GM23338 (cell line): ENCODE results near the gene MORC2. TPM values are rescaled to one million over a fixed set of nuclear protein-coding genes. Genes with fewer than 3 reads are reported as not detected.

Experiments used
- ATAC-seq: fragments of 200-7000 bp; cut with Tn5 transposase; 3 replicates; pipeline ENCODE4 v1.9.1; 2020
- DNase-seq: peaks from one replicate; pipeline ENCODE4 v3.0.0-alpha.2; 2015; ENCODE audit warnings: low spot score
- H2AFZ ChIP-seq: fragments of 200-600 bp; sonication (generic); 2 replicates; pipeline ENCODE4 v1.8.0; 2016; ENCODE audit warnings: antibody characterized with exemption, mild to moderate bottlenecking, moderate library complexity
- H3F3A ChIP-seq: fragments of 200-600 bp; sonication (generic); replicated peaks from 2 replicates; pipeline ENCODE4 v1.8.0; 2017; ENCODE audit warnings: antibody characterized with exemption, mixed run types, low read depth
- H3K27ac ChIP-seq: fragments of 200-600 bp; sonication (generic); 2 replicates; pipeline ENCODE4 v1.6.1; 2016; ENCODE audit warnings: low read depth
- H3K27me3 ChIP-seq: fragments of 200-600 bp; sonication (generic); 2 replicates; pipeline ENCODE4 v1.8.0; 2016; ENCODE audit warnings: mild to moderate bottlenecking, mixed run types, moderate library complexity; ENCODE audit not compliant: insufficient read depth
- H3K36me3 ChIP-seq: fragments of 200-600 bp; sonication (generic); 2 replicates; pipeline ENCODE4 v1.8.0; 2016; ENCODE audit warnings: mild to moderate bottlenecking; ENCODE audit not compliant: insufficient read depth
- H3K4me1 ChIP-seq: fragments of 200-600 bp; sonication (generic); 2 replicates; pipeline ENCODE4 v1.8.0; 2016; ENCODE audit warnings: mild to moderate bottlenecking, moderate library complexity; ENCODE audit not compliant: insufficient read depth
- H3K4me2 ChIP-seq: fragments of 200-600 bp; sonication (generic); 2 replicates; pipeline ENCODE4 v1.7.1; 2017; ENCODE audit warnings: mixed run types
- H3K4me3 ChIP-seq: fragments of 200-600 bp; sonication (generic); 2 replicates; pipeline ENCODE4 v1.6.1; 2016; ENCODE audit warnings: mixed run types
- H3K79me2 ChIP-seq: fragments of 200-600 bp; sonication (generic); replicated peaks from 2 replicates; pipeline ENCODE4 v1.8.0; 2017; ENCODE audit warnings: mild to moderate bottlenecking; ENCODE audit not compliant: insufficient read depth
- H3K9me2 ChIP-seq: fragments of 200-600 bp; sonication (generic); 2 replicates; pipeline ENCODE4 v1.8.0; 2017; ENCODE audit not compliant: insufficient read depth
- H4K20me1 ChIP-seq: fragments of 200-600 bp; sonication (generic); replicated peaks from 2 replicates; pipeline ENCODE4 v1.8.0; 2017; ENCODE audit warnings: mild to moderate bottlenecking; ENCODE audit not compliant: insufficient read depth
- H3K27ac Mint-ChIP-seq: 2 replicates; pipeline ENCODE4 v1.8.0; 2020; ENCODE audit warnings: inconsistent platforms, mild to moderate bottlenecking, moderate library complexity, mixed read lengths
- H3K27me3 Mint-ChIP-seq: 3 replicates; pipeline ENCODE4 v1.8.0; 2022; ENCODE audit warnings: low read depth, mild to moderate bottlenecking, moderate library complexity, mixed read lengths, inconsistent platforms; ENCODE audit not compliant: insufficient read depth, poor library complexity
- H3K36me3 Mint-ChIP-seq: 3 replicates; pipeline ENCODE4 v1.8.0; 2021; ENCODE audit warnings: low read depth, mild to moderate bottlenecking, inconsistent platforms, moderate library complexity, mixed read lengths
- H3K4me1 Mint-ChIP-seq: 3 replicates; pipeline ENCODE4 v1.8.0; 2020; ENCODE audit warnings: mild to moderate bottlenecking, inconsistent platforms, mixed read lengths
- H3K4me3 Mint-ChIP-seq: 3 replicates; pipeline ENCODE4 v1.8.0; 2021; ENCODE audit warnings: moderate library complexity, mild to moderate bottlenecking, inconsistent platforms, mixed read lengths
- H3K9me3 Mint-ChIP-seq: 3 replicates; pipeline ENCODE4 v1.8.0; 2020; ENCODE audit warnings: moderate library complexity, mild to moderate bottlenecking, inconsistent platforms, mixed read lengths
- CREB1 ChIP-seq: fragments of 250-450 bp; sonication (Bioruptor Pico); IDR thresholded peaks from 2 replicates; pipeline ENCODE4 v1.5.0; 2020; ENCODE audit warnings: low read depth, mild to moderate bottlenecking, moderate library complexity
- EZH2phosphoT487 ChIP-seq: fragments of 200-600 bp; sonication (generic); IDR thresholded peaks from one replicate; pipeline ENCODE4 v1.8.1; 2018; ENCODE audit warnings: antibody characterized with exemption; ENCODE audit not compliant: unreplicated experiment
- NANOG ChIP-seq: IDR thresholded peaks from 2 replicates; pipeline ENCODE4 v1.6.1; 2016; ENCODE audit warnings: antibody characterized with exemption, borderline replicate concordance
- polyA plus RNA-seq: library from polyadenylated mRNA; unstranded; fragments of >200 nt; fragmentation: Nextera tagmentation; extraction: Ambion mirVana; gene quantifications from 2 replicates; pipeline ENCODE4 v1.2.1, GENCODE V29; 2016
- total RNA-seq: library from RNA; depleted of rRNA; stranded (reverse); fragments of >200 nt; shearing (Covaris generic); gene quantifications from 2 replicates; pipeline ENCODE4 v1.2.3, GENCODE V29; 2014
- TF ChIP-seq, protein P1 (sequence below): IDR thresholded peaks from 2 replicates; pipeline ENCODE4 v1.6.1; 2016; ENCODE audit warnings: antibody characterized with exemption
- TF ChIP-seq, protein P2 (sequence below): fragments of 250-450 bp; sonication (Bioruptor Pico); IDR thresholded peaks from 2 replicates; pipeline ENCODE4 v1.5.0; 2020; ENCODE audit warnings: mild to moderate bottlenecking, moderate library complexity

MORC2 gene
- total and polyA plus RNA-seq, 2 experiments from 2014 or later = 33.1 to 63.8 TPM

DNA sequence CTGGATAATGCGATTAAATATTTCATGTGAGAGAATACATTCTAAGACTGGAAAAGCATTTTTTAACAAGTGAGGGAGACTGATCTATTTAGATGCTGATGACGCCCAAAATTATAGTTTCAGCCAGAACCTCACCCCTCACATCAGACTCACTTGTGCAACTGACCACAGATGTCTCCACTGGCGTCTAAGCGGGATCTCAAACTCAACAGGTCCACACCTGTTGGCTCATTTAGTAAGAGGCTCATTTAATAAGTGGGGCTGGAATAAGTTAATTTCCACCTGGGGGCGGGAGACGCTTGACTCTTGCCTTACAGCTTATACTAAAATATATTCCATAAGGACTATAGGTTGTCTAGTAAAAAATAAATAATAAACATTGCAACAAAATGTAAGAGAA lies 47.5 kb downstream of the MORC2 start:
- Mint-ChIP-seq H3K4me3 (no peak overlapping the region), H3K27me3 (peaks cover 10% of the 10 kb centered on the region), H3K4me1 (peaks cover 11% of the 10 kb centered on the region; the same call in 2 of the 3 replicates), H3K9me3 (peaks cover 7% of the 10 kb centered on the region), H3K36me3 (peaks cover 43% of the 10 kb centered on the region), H3K27ac (no peak overlapping the region)
- Histone ChIP-seq H4K20me1 (peaks cover 5% of the 10 kb centered on the region; the same call in 1 of the 2 replicates), H3F3A (peaks cover 5% of the 10 kb centered on the region; the same call in 1 of the 2 replicates), H3K36me3 (peaks cover 13% of the 10 kb centered on the region), H2AFZ (no peak overlapping the region), H3K27ac (peak overlapping the region; percentile 29; the same call in 1 of the 2 replicates), H3K79me2 (no peaks in the 10 kb centered on the region), H3K27me3 (no peaks in the 10 kb centered on the region), H3K9me2 (no peaks in the 10 kb centered on the region; the same call in 1 of the 2 replicates), H3K4me1 (no peaks in the 10 kb centered on the region), H3K4me2 (no peak overlapping the region), H3K4me3 (no peak overlapping the region)
- DNase-seq = no peak
- no peak for ATAC-seq
- TF ChIP-seq, protein P1, sequence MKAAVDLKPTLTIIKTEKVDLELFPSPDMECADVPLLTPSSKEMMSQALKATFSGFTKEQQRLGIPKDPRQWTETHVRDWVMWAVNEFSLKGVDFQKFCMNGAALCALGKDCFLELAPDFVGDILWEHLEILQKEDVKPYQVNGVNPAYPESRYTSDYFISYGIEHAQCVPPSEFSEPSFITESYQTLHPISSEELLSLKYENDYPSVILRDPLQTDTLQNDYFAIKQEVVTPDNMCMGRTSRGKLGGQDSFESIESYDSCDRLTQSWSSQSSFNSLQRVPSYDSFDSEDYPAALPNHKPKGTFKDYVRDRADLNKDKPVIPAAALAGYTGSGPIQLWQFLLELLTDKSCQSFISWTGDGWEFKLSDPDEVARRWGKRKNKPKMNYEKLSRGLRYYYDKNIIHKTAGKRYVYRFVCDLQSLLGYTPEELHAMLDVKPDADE = no peak
- no peak for TF ChIP-seq EZH2phosphoT487
- TF ChIP-seq, protein P2, sequence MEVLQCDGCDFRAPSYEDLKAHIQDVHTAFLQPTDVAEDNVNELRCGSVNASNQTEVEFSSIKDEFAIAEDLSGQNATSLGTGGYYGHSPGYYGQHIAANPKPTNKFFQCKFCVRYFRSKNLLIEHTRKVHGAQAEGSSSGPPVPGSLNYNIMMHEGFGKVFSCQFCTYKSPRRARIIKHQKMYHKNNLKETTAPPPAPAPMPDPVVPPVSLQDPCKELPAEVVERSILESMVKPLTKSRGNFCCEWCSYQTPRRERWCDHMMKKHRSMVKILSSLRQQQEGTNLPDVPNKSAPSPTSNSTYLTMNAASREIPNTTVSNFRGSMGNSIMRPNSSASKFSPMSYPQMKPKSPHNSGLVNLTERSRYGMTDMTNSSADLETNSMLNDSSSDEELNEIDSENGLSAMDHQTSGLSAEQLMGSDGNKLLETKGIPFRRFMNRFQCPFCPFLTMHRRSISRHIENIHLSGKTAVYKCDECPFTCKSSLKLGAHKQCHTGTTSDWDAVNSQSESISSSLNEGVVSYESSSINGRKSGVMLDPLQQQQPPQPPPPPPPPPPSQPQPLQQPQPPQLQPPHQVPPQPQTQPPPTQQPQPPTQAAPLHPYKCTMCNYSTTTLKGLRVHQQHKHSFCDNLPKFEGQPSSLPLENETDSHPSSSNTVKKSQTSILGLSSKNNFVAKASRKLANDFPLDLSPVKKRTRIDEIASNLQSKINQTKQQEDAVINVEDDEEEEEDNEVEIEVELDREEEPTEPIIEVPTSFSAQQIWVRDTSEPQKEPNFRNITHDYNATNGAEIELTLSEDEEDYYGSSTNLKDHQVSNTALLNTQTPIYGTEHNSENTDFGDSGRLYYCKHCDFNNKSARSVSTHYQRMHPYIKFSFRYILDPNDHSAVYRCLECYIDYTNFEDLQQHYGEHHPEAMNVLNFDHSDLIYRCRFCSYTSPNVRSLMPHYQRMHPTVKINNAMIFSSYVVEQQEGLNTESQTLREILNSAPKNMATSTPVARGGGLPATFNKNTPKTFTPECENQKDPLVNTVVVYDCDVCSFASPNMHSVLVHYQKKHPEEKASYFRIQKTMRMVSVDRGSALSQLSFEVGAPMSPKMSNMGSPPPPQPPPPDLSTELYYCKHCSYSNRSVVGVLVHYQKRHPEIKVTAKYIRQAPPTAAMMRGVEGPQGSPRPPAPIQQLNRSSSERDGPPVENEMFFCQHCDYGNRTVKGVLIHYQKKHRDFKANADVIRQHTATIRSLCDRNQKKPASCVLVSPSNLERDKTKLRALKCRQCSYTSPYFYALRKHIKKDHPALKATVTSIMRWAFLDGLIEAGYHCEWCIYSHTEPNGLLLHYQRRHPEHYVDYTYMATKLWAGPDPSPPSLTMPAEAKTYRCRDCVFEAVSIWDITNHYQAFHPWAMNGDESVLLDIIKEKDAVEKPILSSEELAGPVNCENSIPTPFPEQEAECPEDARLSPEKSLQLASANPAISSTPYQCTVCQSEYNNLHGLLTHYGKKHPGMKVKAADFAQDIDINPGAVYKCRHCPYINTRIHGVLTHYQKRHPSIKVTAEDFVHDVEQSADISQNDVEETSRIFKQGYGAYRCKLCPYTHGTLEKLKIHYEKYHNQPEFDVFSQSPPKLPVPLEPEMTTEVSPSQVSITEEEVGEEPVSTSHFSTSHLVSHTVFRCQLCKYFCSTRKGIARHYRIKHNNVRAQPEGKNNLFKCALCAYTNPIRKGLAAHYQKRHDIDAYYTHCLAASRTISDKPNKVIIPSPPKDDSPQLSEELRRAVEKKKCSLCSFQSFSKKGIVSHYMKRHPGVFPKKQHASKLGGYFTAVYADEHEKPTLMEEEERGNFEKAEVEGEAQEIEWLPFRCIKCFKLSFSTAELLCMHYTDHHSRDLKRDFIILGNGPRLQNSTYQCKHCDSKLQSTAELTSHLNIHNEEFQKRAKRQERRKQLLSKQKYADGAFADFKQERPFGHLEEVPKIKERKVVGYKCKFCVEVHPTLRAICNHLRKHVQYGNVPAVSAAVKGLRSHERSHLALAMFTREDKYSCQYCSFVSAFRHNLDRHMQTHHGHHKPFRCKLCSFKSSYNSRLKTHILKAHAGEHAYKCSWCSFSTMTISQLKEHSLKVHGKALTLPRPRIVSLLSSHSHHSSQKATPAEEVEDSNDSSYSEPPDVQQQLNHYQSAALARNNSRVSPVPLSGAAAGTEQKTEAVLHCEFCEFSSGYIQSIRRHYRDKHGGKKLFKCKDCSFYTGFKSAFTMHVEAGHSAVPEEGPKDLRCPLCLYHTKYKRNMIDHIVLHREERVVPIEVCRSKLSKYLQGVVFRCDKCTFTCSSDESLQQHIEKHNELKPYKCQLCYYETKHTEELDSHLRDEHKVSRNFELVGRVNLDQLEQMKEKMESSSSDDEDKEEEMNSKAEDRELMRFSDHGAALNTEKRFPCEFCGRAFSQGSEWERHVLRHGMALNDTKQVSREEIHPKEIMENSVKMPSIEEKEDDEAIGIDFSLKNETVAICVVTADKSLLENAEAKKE (CRISPR knock-in tag) = no peak
- TF ChIP-seq NANOG = no peak
- TF ChIP-seq CREB1 (CRISPR knock-in tag) = no peak
